Pancreas (tissue), 10 donors: ENCODE results near the gene NUDT16L1. TPM values are rescaled to one million over a fixed set of nuclear protein-coding genes. Genes with fewer than 3 reads are reported as not detected.

Source experiments
- ATAC-seq, 4 donors: fragments of 200-7000 bp; cut with Tn5 transposase; one replicate each; pipeline versions ENCODE4 v1.8.0 to v1.9.1; 2020; ENCODE audit warnings: mild to moderate bottlenecking in 4 of 4, moderate library complexity in 4 of 4
- DNase-seq, 6 donors: peaks; one replicate each; pipeline ENCODE4 v3.0.0-alpha.2; 2020
- FAIRE-seq: peaks from 2 replicates; lab custom pipeline; 2012; peaks lifted over from hg19 to GRCh38; lab: Jason Lieb, UNC
- H3K27ac ChIP-seq, 4 donors: fragments of 200-600 bp; sonication (generic); 1 replicate in 3 of 4; 2 replicates in 1 of 4; pipeline versions ENCODE4 v1.5.0 to v1.8.0; 2020
- H3K27me3 ChIP-seq, 4 donors: fragments of 200-600 bp; one replicate each; pipeline ENCODE4 v1.8.0; 2021
- H3K36me3 ChIP-seq, 3 donors: fragments of 200-600 bp; sonication (generic) in 1 of 3; one replicate each; pipeline versions ENCODE4 v1.5.0 to v1.8.0; 2020 to 2021
- H3K4me1 ChIP-seq, 3 donors: fragments of 200-600 bp; one replicate each; pipeline ENCODE4 v1.8.0; 2021
- H3K4me3 ChIP-seq, 4 donors: fragments of 200-600 bp; sonication (generic) in 2 of 4; one replicate each; pipeline versions ENCODE4 v1.5.0 to v1.8.0; 2020 to 2021
- H3K9me3 ChIP-seq, 4 donors: fragments of 200-600 bp; one replicate each; pipeline ENCODE4 v1.8.0; 2021
- WGBS, 2 donors: extraction: QIAGEN DNeasy Blood & Tissue Kit; methylation state at CpG; one replicate each; pipeline ENCODE4 v1.1.7; 2013; 5-methylcytosine and 5-hydroxymethylcytosine counted together
- intact Hi-C, 3 donors: fragments of 100-400 bp; cut with DNase I; formaldehyde crosslinking; loops; one replicate each; pipeline versions ENCODE4 v1.11.1 to v1.14.2; 2022
- polyA plus RNA-seq, 2 donors: library from polyadenylated mRNA; stranded (reverse); fragments of 200-250 nt; gene quantifications; one replicate each; pipeline ENCODE4 v1.2.3, GENCODE V29; 2013
- total RNA-seq, 6 donors: library from RNA; stranded (reverse); fragmentation: NEBNext Ultra II Directional in 4 of 6; extraction: Animal tissue kit (Norgen Biotek cat#: 25700) in 4 of 6; gene quantifications; one replicate each; pipeline versions ENCODE4 v1.2.1 to v1.2.4, GENCODE V29; 2021 to 2023
- TF ChIP-seq, protein P1 (sequence below), 4 donors: fragments of 200-600 bp; sonication (generic) in 3 of 4; IDR thresholded peaks; one replicate each; pipeline versions ENCODE4 v1.5.0 to v1.8.0; 2021; ENCODE audit warnings: antibody characterized with exemption in 4 of 4
- donor health status: healthy with polysubstance abuse.
- donor health status: DM: no; HTN: no; CAD: no; lungs with moderate emphysema.
- donor health status: DM: no; HTN: no; CAD: no.
- donor health status: control.
- donor health status: control.
- donor health status: Bipolar disorder and iron deficiency.
- donor health status: DM: yes; HTN: yes; CAD: no.
- donor health status: DM: no; HTN: no; CAD: no.
- donor health status: DM: no; HTN: no; CAD: no.
- donor health status: DM: yes; HTN: yes; CAD: no.

Gene NUDT16L1
- total and polyA plus RNA-seq, 8 donors = 7.0 to 32.3 (median 14.2) TPM

DNA sequence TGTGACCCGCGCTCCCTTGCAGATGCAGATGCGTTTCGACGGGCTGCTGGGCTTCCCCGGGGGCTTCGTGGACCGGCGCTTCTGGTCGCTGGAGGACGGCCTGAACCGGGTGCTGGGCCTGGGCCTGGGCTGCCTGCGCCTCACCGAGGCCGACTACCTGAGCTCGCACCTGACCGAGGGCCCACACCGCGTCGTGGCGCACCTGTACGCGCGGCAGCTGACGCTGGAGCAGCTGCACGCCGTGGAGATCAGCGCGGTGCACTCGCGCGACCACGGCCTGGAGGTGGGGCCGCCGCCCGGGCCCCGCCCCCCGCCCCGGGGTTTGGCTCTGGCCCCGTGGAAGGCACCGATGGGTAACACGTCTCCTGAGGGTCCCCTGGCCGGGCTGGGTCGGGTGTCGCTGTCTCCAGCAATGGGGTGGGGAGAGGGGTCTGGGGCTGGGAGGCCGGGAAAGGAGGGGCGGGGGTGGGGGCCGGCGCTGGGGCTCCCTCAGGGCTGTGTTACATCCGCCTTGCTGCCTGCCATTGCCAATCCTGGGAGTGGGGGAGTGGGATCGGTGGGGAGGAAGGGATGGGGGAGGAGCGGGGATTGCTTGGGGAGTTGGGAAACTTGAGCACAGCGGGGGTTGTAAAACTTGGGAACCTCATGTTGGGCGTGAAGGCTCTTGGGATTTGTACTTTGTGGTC is 737 bp downstream of the NUDT16L1 start:
- WGBS, 2 donors = 1 to 2% methylated on average over 30 to 54 of the region's 54 CpGs
- TF ChIP-seq, protein P1, sequence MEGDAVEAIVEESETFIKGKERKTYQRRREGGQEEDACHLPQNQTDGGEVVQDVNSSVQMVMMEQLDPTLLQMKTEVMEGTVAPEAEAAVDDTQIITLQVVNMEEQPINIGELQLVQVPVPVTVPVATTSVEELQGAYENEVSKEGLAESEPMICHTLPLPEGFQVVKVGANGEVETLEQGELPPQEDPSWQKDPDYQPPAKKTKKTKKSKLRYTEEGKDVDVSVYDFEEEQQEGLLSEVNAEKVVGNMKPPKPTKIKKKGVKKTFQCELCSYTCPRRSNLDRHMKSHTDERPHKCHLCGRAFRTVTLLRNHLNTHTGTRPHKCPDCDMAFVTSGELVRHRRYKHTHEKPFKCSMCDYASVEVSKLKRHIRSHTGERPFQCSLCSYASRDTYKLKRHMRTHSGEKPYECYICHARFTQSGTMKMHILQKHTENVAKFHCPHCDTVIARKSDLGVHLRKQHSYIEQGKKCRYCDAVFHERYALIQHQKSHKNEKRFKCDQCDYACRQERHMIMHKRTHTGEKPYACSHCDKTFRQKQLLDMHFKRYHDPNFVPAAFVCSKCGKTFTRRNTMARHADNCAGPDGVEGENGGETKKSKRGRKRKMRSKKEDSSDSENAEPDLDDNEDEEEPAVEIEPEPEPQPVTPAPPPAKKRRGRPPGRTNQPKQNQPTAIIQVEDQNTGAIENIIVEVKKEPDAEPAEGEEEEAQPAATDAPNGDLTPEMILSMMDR (IDR thresholded peaks at IDR 0.05) = no peak
- peaks cover 0 to 23% (median 3%) of the 10 kb centered on the region in 3 donors for H3K36me3 ChIP-seq

DNA sequence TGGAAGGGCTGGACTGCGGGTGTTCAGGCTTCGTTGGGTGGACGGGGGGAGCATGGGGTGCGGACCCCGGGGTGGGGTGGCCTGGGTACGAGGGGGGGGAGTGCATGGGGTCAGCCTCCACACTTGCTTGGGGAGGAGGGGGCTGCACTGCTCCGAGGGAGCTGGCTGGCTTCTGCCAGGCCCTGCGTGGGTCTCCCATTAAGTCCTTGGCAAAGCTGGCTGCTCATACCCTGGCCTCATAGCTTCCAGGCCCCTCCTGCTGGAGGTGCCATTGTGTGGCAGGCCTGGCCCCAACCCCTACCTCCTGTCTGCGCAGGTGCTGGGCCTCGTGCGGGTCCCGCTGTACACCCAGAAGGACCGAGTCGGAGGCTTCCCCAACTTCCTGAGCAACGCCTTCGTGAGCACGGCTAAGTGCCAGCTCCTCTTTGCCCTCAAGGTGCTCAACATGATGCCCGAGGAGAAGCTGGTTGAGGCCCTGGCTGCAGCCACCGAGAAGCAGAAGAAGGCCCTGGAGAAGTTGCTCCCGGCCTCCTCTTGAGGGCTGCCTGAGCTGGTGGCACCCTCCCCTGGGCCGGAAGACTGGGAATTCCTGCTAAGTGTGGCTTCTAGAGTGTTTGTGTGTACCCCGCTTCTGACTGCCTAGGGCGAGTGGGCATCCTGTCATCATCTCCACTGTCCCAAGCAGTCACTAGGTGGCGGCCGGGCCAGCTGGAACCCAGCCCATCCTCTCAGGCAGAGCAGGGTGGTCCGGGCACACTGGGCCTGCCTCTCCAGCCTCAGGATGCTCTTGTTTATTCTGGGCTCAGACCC is 1.5 kb downstream of the NUDT16L1 start:
- no peaks in the 10 kb centered on the region for H3K9me3 ChIP-seq
- H3K27ac ChIP-seq = no peak overlapping the region
- peaks cover 0 to 30% (median 3%) of the 10 kb centered on the region in 3 donors for H3K36me3 ChIP-seq
- H3K27me3 ChIP-seq = no peaks in the 10 kb centered on the region
- peaks cover 0 to 7% (median 0%) of the 10 kb centered on the region in 3 donors for H3K4me1 ChIP-seq
- DNase-seq (peak in 4 of 6 donors; percentile 30 to 82 (median 56)), FAIRE-seq (no peak), ATAC-seq (no peak)
- TF ChIP-seq, protein P1 (IDR thresholded peaks at IDR 0.05) = no peak
- H3K4me3 ChIP-seq = peak overlapping the region in 2 of 4 donors; percentile 88 to 99
- intact Hi-C loops = no loop called here
- WGBS, 2 donors = 57 to 66% methylated on average over 23 to 26 of the region's 26 CpGs

More for the DNA sequence above, 737 bp downstream of the NUDT16L1 start:
- no peak for FAIRE-seq
- Histone ChIP-seq H3K4me3 (peak overlapping the region; percentile 88 to 99 (median 96)), H3K9me3 (no peaks in the 10 kb centered on the region), H3K4me1 (peaks cover 0 to 7% (median 0%) of the 10 kb centered on the region in 3 donors), H3K27ac (peak overlapping the region; percentile 64 to 94 (median 84)), H3K27me3 (no peaks in the 10 kb centered on the region)
- peak; percentile 24 to 52 (median 33) for ATAC-seq
- peak in 5 of 6 donors; percentile 51 to 89 (median 69) for DNase-seq
- intact Hi-C loops = no loop called here

- FAIRE-seq (no peak), DNase-seq (peak in 3 of 6 donors; percentile 19 to 56 (median 31)), ATAC-seq (no peak)
- H3K36me3 ChIP-seq = peaks cover 3 to 38% (median 4%) of the 10 kb centered on the region in 3 donors
- H3K27me3 ChIP-seq = no peaks in the 10 kb centered on the region
- intact Hi-C loops = no loop called here
- no peak overlapping the region for H3K27ac ChIP-seq
- no peak overlapping the region for H3K4me3 ChIP-seq
- 66 to 69% methylated on average over 12 of the region's 12 CpGs for WGBS, 2 donors
- H3K4me1 ChIP-seq = peaks cover 0 to 7% (median 0%) of the 10 kb centered on the region in 3 donors
- TF ChIP-seq, protein P1 (IDR thresholded peaks at IDR 0.05) = no peak
- no peaks in the 10 kb centered on the region for H3K9me3 ChIP-seq
Measured at GRCh38 chr16:4695473-4696171, 2.3 kb downstream of the NUDT16L1 start.

DNA sequence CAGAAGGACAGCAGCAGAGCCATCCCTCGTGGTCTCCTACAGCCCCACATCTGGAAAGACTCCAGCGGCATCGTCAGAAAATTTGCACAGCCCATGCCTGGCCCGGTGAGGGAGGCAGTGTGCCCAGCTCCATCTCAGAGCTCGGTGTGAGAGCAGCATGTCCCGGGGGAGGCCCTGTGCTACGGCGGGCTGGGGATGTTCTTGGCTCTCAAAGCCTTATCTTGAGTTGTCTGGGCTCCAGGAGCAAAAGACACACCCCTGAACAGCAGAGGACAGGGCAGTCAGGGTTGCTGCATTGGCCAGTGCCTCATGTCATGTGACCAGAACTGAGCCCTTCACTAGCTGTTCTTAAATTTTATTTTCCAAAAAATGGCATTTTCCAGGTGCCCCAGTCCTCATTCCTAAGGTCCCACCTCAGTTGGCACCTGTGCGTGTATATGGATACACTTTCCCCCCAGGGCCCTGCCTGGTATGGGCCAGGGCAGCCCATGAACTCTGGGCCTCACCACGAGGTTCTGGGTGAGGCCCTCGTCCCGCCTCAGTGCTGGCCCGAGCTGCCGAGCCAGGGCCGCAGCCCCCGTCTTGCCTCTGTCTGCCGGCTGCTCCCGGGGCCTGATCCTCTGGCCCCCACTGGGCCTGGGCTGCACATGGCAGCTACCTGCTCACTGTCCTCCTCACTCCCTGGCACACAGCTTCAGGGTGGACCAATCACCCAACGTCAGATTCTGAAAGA is 3.0 kb downstream of the NUDT16L1 start:
- intact Hi-C loops = no loop called here
- no peak overlapping the region for H3K27ac ChIP-seq
- TF ChIP-seq, protein P1 (IDR thresholded peaks at IDR 0.05) = no peak
- H3K27me3 ChIP-seq = no peaks in the 10 kb centered on the region
- DNase-seq = peak in 2 of 6 donors; percentile 12 to 38
- FAIRE-seq = no peak
- WGBS, 2 donors = 69 to 73% methylated on average over 19 of the region's 19 CpGs
- no peak overlapping the region for H3K4me3 ChIP-seq
- no peaks in the 10 kb centered on the region for H3K9me3 ChIP-seq
- H3K4me1 ChIP-seq = peaks cover 0 to 7% (median 0%) of the 10 kb centered on the region in 3 donors
- ATAC-seq = no peak
- H3K36me3 ChIP-seq = peaks cover 3 to 45% (median 9%) of the 10 kb centered on the region in 3 donors
